VCaP (cell line): ENCODE data around the gene GPC3.

ENCODE experiments used
- H3K27ac ChIP-seq: fragments of 450-650 bp; 2 replicates; pipeline ENCODE4 v1.5.1; 2017
- TF ChIP-seq, protein P1 (sequence below): fragments of 450-650 bp; conservative IDR thresholded peaks from 2 replicates; pipeline ENCODE4 v1.5.1; 2017; ENCODE audit warnings: mild to moderate bottlenecking, moderate library complexity

Gene GPC3

DNA sequence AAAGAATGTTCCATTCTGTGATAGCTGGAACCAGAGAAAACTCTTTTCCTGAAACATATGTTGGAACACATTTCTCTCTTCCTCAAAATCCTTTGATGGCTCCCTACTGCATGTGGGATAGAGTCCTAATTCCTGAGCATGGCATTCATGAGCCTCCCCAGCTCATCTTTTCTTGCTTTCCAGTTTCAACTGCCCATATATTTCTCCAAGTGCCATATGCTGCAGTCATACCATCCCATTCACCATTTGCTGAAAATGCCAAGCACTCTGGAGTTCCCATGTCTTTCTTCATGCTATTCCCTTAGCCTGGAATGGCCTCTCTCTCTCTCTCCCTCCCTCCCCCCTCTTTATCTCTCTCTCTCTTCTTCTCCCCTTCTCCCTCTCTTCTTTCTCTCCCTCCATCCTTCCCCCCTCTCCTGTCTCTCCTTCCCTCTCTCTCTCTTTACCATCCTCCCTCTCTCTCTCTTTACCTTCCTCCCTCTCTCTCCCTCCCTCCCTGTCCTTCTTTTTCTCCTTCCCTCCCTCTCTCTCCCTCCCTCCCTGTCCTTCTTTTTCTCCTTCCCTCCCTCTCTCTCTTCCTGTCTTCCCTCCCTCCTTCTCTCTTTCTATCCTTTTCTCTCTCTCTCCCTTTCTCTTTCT is 436.0 kb downstream of the GPC3 start:
- TF ChIP-seq, protein P1, sequence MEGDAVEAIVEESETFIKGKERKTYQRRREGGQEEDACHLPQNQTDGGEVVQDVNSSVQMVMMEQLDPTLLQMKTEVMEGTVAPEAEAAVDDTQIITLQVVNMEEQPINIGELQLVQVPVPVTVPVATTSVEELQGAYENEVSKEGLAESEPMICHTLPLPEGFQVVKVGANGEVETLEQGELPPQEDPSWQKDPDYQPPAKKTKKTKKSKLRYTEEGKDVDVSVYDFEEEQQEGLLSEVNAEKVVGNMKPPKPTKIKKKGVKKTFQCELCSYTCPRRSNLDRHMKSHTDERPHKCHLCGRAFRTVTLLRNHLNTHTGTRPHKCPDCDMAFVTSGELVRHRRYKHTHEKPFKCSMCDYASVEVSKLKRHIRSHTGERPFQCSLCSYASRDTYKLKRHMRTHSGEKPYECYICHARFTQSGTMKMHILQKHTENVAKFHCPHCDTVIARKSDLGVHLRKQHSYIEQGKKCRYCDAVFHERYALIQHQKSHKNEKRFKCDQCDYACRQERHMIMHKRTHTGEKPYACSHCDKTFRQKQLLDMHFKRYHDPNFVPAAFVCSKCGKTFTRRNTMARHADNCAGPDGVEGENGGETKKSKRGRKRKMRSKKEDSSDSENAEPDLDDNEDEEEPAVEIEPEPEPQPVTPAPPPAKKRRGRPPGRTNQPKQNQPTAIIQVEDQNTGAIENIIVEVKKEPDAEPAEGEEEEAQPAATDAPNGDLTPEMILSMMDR = no peak

DNA sequence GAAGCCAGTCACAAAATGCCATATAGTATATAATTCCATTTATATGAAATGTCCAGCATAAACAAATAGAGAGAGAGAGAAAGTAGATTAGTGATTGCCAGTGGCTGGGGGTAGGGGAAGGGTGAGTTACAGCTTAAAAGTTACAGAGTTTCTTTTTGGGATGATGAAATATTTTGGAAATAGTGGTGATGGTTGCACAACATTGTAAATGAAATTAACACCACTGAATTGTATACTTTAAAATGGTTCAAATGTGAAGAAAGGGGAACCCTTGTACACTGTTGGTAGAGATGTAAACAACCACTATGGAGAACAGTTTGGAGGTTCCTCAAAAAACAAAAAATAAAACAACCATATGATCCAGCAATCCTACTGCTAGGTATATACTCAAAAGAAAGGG is 439.0 kb downstream of the GPC3 start:
- H3K27ac ChIP-seq = no peak overlapping the region
- TF ChIP-seq, protein P1 = no peak

More for the DNA sequence above, 436.0 kb downstream of the GPC3 start:
- no peak overlapping the region for H3K27ac ChIP-seq

DNA sequence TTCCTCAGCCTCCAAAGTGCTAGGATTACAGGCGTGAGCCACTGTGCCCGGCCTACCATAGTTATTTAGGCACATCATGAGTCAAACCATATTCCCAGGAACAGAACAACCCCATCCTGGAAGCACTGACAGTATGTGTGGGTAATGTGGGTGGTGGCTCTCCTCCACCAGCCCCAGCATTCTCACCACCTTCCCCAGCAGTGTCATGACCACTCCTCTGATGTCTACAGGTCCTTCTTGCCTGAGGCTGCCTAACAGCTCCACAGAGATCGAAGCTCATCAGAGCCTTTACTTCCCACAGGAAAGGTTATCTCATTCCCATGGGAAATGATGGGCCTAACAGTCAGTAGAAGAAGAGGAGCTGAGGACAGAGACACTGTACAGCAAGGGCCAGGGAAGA is 440.6 kb downstream of the GPC3 start:
- TF ChIP-seq, protein P1 = no peak
- H3K27ac ChIP-seq = no peak overlapping the region

DNA sequence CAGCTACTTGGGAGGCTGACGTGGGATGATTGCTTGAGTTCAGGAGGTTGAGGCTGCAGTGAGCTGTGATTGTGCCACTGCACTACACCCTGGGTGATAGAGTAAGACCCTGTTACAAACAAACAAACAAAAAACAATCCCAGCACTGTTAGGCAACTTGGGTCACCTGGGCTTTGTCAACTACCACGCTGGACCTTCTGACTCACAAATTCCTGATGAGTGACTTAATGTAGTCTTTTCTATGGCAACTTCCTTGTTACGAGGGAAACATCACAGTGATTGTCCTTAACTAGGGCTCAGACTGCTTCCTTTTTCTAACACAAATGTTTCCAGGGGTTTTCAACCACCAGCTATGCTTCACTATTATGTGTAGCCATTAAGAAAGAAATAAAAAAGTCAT is 441.3 kb downstream of the GPC3 start:
- H3K27ac ChIP-seq = no peak overlapping the region
- TF ChIP-seq, protein P1 = no peak

DNA sequence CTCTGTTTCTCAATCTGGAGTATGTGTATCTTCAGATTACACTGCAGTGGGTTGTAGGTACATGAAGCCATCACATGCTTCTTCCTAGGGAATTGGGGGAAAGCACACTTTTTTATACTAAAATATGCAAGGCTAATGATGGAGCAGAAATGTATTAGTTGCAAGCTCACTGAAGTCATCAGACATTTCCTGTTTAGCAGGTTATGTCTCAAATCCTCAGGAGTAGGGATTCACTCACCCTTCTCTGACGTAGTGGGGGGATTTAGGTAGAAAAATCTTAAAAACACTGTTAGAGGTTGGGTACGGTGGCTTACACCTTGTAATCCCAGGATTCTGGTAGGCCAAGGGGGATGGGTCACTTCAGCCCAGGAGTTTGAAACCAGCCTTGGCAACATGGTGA is 441.7 kb downstream of the GPC3 start:
- no peak overlapping the region for H3K27ac ChIP-seq
- TF ChIP-seq, protein P1 = no peak

DNA sequence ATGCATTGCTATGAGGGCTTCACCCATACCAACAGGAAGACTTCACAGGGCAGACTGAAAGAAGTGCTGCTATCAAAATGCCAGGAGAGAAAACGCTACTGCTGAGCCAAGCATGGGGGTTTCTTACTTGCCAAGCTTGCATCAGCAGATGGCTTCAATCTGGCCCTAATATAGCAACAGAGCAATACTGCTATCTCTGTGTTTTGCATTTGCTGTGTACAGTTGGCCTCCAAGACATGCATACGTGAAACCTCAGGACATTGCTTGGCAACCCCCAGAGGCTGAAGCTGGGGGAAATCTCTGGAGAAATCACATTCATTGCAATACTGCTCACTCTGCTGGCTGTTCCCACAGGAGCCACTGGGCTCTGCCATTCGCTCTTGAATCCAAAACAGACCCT is 442.9 kb downstream of the GPC3 start:
- H3K27ac ChIP-seq = no peak overlapping the region
- TF ChIP-seq, protein P1 = no peak

DNA sequence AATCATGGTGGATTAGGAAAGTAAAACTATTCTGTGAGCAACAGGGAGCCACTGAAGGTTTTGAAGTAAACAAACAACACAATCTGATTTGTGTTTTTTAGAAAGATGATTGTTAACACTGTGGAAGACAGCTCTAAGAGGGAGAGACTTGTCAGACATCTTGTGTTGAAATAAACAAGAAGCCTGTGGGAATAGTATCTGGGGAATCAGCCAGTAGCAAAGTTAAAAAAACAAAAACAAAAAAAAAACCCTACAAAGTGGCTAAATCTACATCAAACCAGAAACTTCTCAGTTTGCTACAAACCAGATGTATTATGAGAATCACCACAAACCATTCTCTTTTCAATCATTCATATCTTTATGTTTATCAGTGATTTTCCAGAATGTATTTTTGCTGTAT is 444.4 kb downstream of the GPC3 start:
- no peak overlapping the region for H3K27ac ChIP-seq
- TF ChIP-seq, protein P1 = no peak
